T-helper 2 cell treated with Interferon-gamma antibody and Interleukin-4, amounts not matched to agents 5 μg/mL and 100 μg/mL, for 36 hours (primary cell): Measurements from ENCODE around the gene CFAP61.

Source experiments
- DNase-seq: peaks from one replicate; pipeline ENCODE4 v3.0.0; 2021; ENCODE audit warnings: low spot score
- H3K27ac Mint-ChIP-seq: one replicate; pipeline ENCODE4 v1.8.0; 2021; ENCODE audit warnings: mild to moderate bottlenecking, mixed read lengths
- H3K27me3 Mint-ChIP-seq: one replicate; pipeline ENCODE4 v1.8.0; 2021; ENCODE audit warnings: low read depth, mixed read lengths
- H3K36me3 Mint-ChIP-seq: one replicate; pipeline ENCODE4 v1.8.0; 2021; ENCODE audit warnings: low read depth, mixed read lengths
- H3K4me1 Mint-ChIP-seq: one replicate; pipeline ENCODE4 v1.8.0; 2021; ENCODE audit warnings: low read depth, mixed read lengths
- H3K4me3 Mint-ChIP-seq: one replicate; pipeline ENCODE4 v1.8.0; 2022; ENCODE audit warnings: mild to moderate bottlenecking, moderate library complexity, mixed read lengths
- H3K9me3 Mint-ChIP-seq: one replicate; pipeline ENCODE4 v1.8.0; 2021; ENCODE audit warnings: mixed read lengths

The CFAP61 gene

GRCh38 chr20:20272686-20273085 lies 220.4 kb downstream of the CFAP61 start:
- DNase-seq: no peak
- H3K27ac Mint-ChIP-seq: no peak overlapping the region
- no peaks in the 10 kb centered on the region for H3K36me3 Mint-ChIP-seq
- no peaks in the 10 kb centered on the region for H3K4me1 Mint-ChIP-seq
- peaks cover 11% of the 10 kb centered on the region for H3K27me3 Mint-ChIP-seq
- H3K9me3 Mint-ChIP-seq: no peaks in the 10 kb centered on the region
- no peak overlapping the region for H3K4me3 Mint-ChIP-seq

GRCh38 chr20:20273286-20273685 lies 221.0 kb downstream of the CFAP61 start:
- H3K36me3 Mint-ChIP-seq: no peaks in the 10 kb centered on the region
- peaks cover 15% of the 10 kb centered on the region for H3K27me3 Mint-ChIP-seq
- no peak for DNase-seq
- no peaks in the 10 kb centered on the region for H3K9me3 Mint-ChIP-seq
- no peaks in the 10 kb centered on the region for H3K4me1 Mint-ChIP-seq
- no peak overlapping the region for H3K4me3 Mint-ChIP-seq
- H3K27ac Mint-ChIP-seq: no peak overlapping the region

GRCh38 chr20:20274821-20275220 lies 222.5 kb downstream of the CFAP61 start:
- H3K4me3 Mint-ChIP-seq: no peak overlapping the region

GRCh38 chr20:20275636-20276035 lies 223.3 kb downstream of the CFAP61 start:
- no peaks in the 10 kb centered on the region for H3K4me1 Mint-ChIP-seq
- H3K27ac Mint-ChIP-seq: no peak overlapping the region
- DNase-seq: no peak
- no peak overlapping the region for H3K4me3 Mint-ChIP-seq
- no peaks in the 10 kb centered on the region for H3K36me3 Mint-ChIP-seq
- H3K27me3 Mint-ChIP-seq: peaks cover 17% of the 10 kb centered on the region
- H3K9me3 Mint-ChIP-seq: no peaks in the 10 kb centered on the region

More at GRCh38 chr20:20274821-20275220, 222.5 kb downstream of the CFAP61 start:
- Mint-ChIP-seq H3K27ac (no peak overlapping the region), H3K9me3 (no peaks in the 10 kb centered on the region), H3K27me3 (peaks cover 17% of the 10 kb centered on the region), H3K4me1 (no peaks in the 10 kb centered on the region), H3K36me3 (no peaks in the 10 kb centered on the region)
- no peak for DNase-seq

- H3K27me3 Mint-ChIP-seq: peaks cover 15% of the 10 kb centered on the region
- no peak overlapping the region for H3K27ac Mint-ChIP-seq
- DNase-seq: no peak
- H3K4me1 Mint-ChIP-seq: no peaks in the 10 kb centered on the region
- H3K36me3 Mint-ChIP-seq: no peaks in the 10 kb centered on the region
- no peak overlapping the region for H3K4me3 Mint-ChIP-seq
- H3K9me3 Mint-ChIP-seq: no peaks in the 10 kb centered on the region
These were observed 224.6 kb downstream of the CFAP61 start for GRCh38 chr20:20276811-20277530.

GRCh38 chr20:20277894-20278335 lies 225.6 kb downstream of the CFAP61 start:
- no peak overlapping the region for H3K27ac Mint-ChIP-seq
- peaks cover 15% of the 10 kb centered on the region for H3K27me3 Mint-ChIP-seq
- H3K9me3 Mint-ChIP-seq: no peaks in the 10 kb centered on the region
- H3K4me1 Mint-ChIP-seq: no peaks in the 10 kb centered on the region
- H3K4me3 Mint-ChIP-seq: no peak overlapping the region
- H3K36me3 Mint-ChIP-seq: no peaks in the 10 kb centered on the region
- no peak for DNase-seq

- H3K27ac Mint-ChIP-seq: no peak overlapping the region
- no peaks in the 10 kb centered on the region for H3K4me1 Mint-ChIP-seq
- peaks cover 8% of the 10 kb centered on the region for H3K27me3 Mint-ChIP-seq
- H3K36me3 Mint-ChIP-seq: no peaks in the 10 kb centered on the region
- no peak for DNase-seq
- H3K4me3 Mint-ChIP-seq: no peak overlapping the region
- H3K9me3 Mint-ChIP-seq: no peaks in the 10 kb centered on the region
These were observed 233.7 kb downstream of the CFAP61 start for GRCh38 chr20:20286061-20286460.

GRCh38 chr20:20289331-20289730 lies 237.0 kb downstream of the CFAP61 start:
- Mint-ChIP-seq H3K4me3 (no peak overlapping the region), H3K27me3 (peaks cover 8% of the 10 kb centered on the region), H3K36me3 (no peaks in the 10 kb centered on the region), H3K4me1 (no peaks in the 10 kb centered on the region), H3K27ac (no peak overlapping the region), H3K9me3 (no peaks in the 10 kb centered on the region)
- no peak for DNase-seq

GRCh38 chr20:20292472-20292871 lies 240.1 kb downstream of the CFAP61 start:
- H3K4me3 Mint-ChIP-seq: no peak overlapping the region
- DNase-seq: no peak
- H3K36me3 Mint-ChIP-seq: no peaks in the 10 kb centered on the region
- H3K27me3 Mint-ChIP-seq: no peaks in the 10 kb centered on the region
- no peaks in the 10 kb centered on the region for H3K4me1 Mint-ChIP-seq
- no peaks in the 10 kb centered on the region for H3K9me3 Mint-ChIP-seq
- no peak overlapping the region for H3K27ac Mint-ChIP-seq

GRCh38 chr20:20293141-20293540 lies 240.8 kb downstream of the CFAP61 start:
- Mint-ChIP-seq H3K27ac (no peak overlapping the region), H3K4me1 (no peaks in the 10 kb centered on the region), H3K27me3 (no peaks in the 10 kb centered on the region), H3K9me3 (no peaks in the 10 kb centered on the region), H3K36me3 (no peaks in the 10 kb centered on the region), H3K4me3 (no peak overlapping the region)
- no peak for DNase-seq

GRCh38 chr20:20293691-20294385 lies 241.5 kb downstream of the CFAP61 start:
- Mint-ChIP-seq H3K36me3 (no peaks in the 10 kb centered on the region), H3K27me3 (no peaks in the 10 kb centered on the region), H3K4me1 (no peaks in the 10 kb centered on the region), H3K27ac (no peak overlapping the region), H3K4me3 (no peak overlapping the region), H3K9me3 (no peaks in the 10 kb centered on the region)
- no peak for DNase-seq

GRCh38 chr20:20295621-20296498 lies 243.5 kb downstream of the CFAP61 start:
- H3K9me3 Mint-ChIP-seq: no peaks in the 10 kb centered on the region
- H3K27ac Mint-ChIP-seq: no peak overlapping the region
- H3K4me1 Mint-ChIP-seq: no peaks in the 10 kb centered on the region
- DNase-seq: no peak
- no peaks in the 10 kb centered on the region for H3K36me3 Mint-ChIP-seq
- no peak overlapping the region for H3K4me3 Mint-ChIP-seq
- H3K27me3 Mint-ChIP-seq: no peaks in the 10 kb centered on the region

- Mint-ChIP-seq H3K27ac (no peak overlapping the region), H3K27me3 (no peaks in the 10 kb centered on the region)
These were observed 244.8 kb downstream of the CFAP61 start for GRCh38 chr20:20297181-20297580.

GRCh38 chr20:20297752-20298151 lies 245.4 kb downstream of the CFAP61 start:
- Mint-ChIP-seq H3K9me3 (no peaks in the 10 kb centered on the region), H3K4me3 (no peak overlapping the region), H3K27me3 (no peaks in the 10 kb centered on the region), H3K36me3 (no peaks in the 10 kb centered on the region), H3K27ac (no peak overlapping the region), H3K4me1 (no peaks in the 10 kb centered on the region)
- no peak for DNase-seq

More at GRCh38 chr20:20297181-20297580, 244.8 kb downstream of the CFAP61 start:
- no peaks in the 10 kb centered on the region for H3K4me1 Mint-ChIP-seq
- H3K4me3 Mint-ChIP-seq: no peak overlapping the region
- no peaks in the 10 kb centered on the region for H3K9me3 Mint-ChIP-seq
- DNase-seq: no peak
- H3K36me3 Mint-ChIP-seq: no peaks in the 10 kb centered on the region
